Left renal cortex interstitium (tissue), 4 donors: ENCODE results near the gene PCCA. TPM values are rescaled to one million over a fixed set of nuclear protein-coding genes. Genes with fewer than 3 reads are reported as not detected.
A peak's percentile ranks its signal among the peaks of the same experiment; 100 is the strongest.
"Not testable (repeated sequence)": the region's sequence is repeated elsewhere in the genome, so short reads cannot be mapped to it uniquely, and the experiment has no call there.

Experiments
- DNase-seq, 4 donors: peaks; one replicate each; pipeline ENCODE4 v3.0.0-alpha.2; 2013; ENCODE audit warnings: low read depth in 4 of 4, low spot score in 2 of 4, missing footprints in 1 of 4
- polyA plus RNA-seq, 4 donors: library from polyadenylated mRNA; unstranded; fragments of 120-200 nt; gene quantifications; one replicate each; pipeline ENCODE4 v1.2.1, GENCODE V29; 2013; ENCODE audit not compliant: insufficient read length in 4 of 4

PCCA gene
- polyA plus RNA-seq, 4 donors, result 45.1 to 66.6 (median 54.9) TPM

DNA sequence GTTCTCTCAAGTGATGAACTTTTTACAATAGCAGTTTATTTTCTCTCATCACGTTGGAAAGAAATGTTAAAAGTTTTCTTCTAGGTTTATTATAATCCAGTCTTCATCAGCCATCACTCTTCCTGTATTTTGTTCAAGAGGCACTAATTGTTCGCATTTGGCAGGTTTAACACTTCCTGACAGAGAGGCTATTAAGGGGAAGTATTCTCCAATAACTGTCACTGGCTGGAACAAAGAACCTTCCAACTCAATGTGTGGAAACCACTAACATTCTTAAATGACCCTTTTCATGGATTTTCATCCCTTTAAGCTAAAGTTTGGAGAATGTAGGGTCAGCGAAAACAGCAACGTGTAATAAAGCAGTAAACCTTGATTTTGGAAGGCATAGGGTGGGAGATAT lies 145.1 kb downstream of the PCCA start:
- DNase-seq, result no peak

DNA sequence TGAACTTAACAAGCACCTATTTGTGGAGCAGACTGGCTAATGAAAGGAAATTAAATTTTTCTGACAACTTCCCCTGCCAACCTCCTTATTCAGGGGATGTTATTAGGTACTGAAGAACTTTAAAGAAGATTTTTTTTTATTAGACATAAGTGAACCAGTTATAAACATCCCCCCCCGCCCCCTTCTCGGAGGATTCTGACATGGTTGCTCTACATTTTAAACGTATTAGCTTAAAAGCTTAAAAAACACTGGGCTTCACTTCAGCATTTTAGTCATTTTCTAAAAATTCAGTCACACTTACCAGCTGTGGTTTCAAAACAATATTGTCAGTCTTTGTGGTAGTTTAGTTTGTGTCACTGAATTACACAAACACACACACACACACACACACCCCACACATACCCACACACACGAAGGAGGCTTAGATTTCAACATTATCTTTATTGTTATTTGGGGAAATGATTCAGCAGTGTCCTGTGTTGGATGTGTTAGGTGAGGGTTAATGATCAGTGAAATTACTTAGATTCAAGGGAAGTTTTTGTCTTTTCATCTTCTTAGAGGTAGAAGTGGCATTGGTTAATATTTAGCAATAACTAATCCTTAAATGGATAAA lies 145.7 kb downstream of the PCCA start:
- DNase-seq, result peak in 1 of 4 donors; percentile 13

DNA sequence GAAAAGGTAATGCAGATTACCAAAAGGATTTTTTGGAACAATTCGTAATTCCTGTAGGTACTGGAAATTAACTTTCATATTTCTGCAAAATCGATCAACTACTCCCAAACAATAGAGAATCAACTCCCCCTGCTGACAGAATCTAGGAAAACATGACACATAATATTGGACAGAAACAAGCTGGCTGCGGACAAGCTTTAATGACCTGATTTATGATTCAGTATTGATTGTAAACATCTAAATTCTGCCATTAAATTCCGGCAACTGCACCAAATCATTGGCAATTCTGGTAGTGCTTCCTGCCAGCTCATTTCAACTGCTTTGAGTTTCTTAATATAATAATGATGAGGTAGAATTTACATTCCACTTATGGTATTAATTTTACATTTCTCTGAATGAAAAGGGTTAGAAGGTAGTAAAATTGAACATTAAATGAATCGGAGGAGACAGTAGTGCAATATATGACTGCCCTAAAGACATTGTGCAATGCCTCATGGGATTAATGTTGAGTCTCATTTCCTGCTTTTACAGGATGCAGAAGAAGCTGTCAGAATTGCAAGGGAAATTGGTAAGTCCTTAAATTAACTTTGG lies 146.5 kb downstream of the PCCA start:
- peak in 2 of 4 donors; percentile 19 to 33 for DNase-seq

DNA sequence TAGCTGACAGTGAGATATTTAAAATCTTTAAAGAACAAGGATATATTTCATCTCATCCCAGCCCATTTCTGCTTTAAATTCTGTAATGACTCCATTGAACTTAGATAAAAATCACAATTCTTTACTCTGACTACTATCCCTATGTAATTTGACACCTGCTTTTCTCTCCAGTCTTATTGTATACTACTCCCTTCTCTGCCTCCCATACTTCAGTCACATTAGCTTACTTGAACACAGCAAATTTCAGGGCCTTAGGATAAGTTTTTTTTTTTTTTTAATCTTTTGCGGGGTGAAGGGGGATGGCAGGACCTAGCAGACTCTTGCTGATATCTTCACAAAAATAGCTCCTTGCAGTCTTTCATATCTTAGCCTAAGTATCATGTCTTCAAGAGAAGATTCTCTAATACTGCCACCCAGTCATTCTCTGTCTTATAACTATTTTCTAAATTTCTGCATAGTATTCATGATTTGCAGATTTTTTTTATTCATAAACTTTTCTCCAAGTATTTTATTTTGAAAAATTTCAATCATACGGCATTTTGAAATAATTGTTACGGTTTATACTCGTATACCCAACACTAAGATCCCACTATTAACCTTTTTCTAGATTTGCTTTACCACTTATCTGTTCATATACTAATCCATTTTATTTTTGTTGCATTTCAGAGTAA lies 151.4 kb downstream of the PCCA start:
- no peak for DNase-seq

DNA sequence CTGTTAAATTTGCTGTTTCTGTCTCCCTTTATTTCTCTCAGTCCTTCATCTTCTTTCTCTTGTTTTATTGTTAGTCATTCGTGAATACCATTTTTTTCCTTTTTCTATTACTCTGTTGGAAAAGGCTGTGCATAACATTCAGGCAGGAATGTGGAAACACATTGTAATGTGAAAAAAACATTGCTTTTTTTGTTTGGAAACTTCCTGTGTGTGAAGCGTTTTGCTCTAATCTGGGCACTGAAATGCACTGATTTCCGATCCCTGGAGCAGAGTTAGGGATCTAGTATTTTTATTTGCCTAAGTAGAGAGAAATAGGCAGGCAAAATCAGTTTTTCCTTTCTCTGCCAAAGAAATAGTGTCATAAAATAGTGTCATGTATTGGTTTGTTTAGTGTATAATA lies 155.5 kb downstream of the PCCA start:
- no peak for DNase-seq

DNA sequence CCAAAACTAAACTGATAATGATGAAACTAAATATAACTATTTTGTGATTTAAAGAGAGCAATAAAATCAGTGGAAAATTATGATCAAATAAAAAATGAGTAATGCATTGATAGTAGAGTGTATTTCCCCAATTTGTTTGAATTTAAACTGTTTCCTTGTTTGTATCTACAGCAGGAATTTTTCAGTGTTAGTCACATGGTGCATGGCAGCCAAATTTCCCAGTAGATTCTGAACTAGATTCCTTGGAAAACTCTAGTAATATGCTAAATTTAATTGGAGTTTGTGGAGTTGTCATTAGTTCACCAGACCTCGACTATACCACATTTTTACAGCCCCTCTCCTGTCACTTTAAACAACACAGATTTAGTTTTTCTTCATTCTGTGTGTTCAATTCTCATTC lies 156.2 kb downstream of the PCCA start:
- no peak for DNase-seq

DNA sequence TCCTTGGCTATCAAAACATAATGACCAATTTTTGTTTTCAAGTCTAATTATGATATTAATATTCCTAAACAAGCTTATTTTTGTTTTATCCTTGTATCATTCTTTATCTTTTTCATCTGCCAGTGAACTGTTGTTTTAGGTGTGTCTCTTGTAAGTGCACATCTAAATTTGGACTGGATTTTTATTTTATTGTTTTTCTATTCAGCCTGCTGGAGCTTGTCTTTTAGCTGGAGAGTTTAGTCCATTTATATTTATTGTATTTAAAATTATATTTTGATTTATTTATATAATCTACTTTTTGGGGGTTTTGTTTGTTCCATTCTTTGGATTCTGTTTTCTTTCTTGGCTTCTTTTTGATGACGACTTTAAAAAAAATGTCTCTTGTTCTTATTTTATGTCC lies 159.0 kb downstream of the PCCA start:
- no peak for DNase-seq

DNA sequence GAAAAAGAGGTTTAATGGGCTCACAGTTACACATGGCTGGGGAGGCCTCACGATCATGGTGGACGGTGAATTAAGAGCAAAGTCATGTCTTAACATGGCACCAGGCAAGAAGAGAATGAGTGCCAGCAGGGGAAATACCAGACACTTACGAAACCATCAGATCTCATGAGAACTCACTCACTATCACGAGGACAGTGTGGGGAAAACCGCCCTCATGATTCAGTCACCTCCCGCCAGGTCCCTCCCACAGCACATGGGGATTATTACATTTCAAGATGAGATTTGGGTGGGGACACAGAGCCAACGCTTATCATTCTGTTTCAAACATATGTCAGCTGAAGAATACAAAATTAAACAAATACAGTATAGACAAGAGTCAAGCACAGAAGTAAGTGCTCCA lies 165.1 kb downstream of the PCCA start:
- no peak for DNase-seq

DNA sequence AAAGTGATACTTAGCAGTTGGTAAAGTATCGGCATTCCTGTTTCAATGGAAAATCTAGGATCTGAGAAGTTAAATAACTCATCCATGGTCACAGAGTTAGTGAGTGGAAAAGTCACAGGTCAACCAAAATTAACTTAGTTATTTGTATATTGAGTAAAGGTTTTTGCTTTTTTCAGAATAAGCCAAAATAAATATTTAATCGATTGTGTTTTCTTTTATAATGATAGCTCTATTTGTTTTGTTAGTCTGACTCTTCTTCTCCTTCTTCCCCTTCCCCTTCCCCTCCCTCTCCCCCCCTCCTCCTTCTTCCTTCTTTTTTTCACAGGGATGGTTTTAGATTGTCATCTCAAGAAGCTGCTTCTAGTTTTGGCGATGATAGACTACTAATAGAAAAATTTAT lies 173.5 kb downstream of the PCCA start:
- no peak for DNase-seq

DNA sequence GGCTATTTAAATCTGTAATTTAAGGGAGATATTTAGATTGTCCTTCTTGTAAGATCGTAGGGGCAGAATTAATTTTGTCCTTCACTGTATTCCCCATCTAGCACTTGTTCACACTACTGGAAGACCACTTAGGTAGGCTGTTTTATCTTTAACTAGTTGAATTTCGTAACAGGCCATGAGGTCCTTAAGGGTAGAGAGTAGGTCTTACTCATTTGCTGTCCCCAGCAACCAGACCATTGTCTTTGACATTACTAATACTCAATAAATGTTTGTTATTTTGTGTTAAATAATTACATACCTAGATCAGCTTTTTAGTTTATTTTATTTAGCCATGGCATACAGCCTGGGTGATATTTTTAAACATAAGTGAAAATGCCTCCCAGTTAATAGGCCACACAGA lies 177.1 kb downstream of the PCCA start:
- DNase-seq, result no peak

DNA sequence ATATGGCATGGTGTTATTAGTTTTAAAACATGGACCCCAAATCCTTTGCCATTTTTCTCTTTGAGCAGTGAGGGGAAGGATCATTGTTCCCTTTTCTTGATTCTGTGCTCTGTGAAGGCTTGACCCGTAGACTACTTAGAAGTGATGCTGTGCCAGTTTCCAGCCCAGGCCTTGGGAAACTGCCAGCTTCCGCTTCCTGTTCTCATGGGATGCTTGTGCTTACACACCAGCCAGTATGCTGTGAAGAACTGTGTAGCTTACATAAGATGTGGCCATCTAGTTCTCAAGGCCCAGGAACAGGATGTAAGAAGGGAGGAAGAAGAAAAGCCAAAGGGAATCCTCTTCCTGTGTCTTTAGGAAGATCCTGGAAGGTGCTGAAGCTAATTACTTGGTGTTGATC lies 180.9 kb downstream of the PCCA start:
- DNase-seq, result no peak

DNA sequence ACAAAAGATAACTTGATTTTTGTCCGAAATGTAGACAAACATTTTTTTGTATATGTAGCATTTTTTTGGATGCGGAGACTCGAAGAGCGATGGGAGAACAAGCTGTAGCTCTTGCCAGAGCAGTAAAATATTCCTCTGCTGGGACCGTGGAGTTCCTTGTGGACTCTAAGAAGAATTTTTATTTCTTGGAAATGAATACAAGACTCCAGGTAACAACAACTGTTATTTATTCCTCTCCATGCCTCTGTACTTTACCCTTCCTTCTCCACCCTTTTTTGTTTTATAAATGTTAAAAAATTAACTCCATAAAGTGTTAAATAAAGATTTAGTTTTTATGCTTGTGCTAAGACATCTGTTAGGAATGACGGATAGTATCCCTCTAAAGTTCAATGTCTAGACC lies 184.2 kb downstream of the PCCA start:
- DNase-seq, result no peak

DNA sequence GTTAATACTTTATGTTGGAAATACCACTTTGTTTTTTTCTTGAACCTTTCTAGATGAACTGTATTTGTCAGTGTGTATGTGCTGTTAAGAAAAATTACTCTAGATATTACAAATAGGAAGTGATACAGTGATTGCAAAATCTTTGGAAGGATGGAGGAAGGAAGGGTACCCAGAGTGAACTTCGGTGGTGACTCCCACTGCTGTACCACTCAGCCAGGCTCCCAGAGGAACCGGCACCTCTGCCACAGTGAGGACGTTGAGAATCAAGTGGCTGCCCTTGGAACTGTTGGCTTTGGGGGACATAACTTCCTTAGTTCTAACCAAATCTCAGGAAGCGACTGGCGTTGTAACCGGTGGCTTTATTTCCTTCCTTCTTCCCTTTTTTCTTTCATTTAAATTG lies 184.7 kb downstream of the PCCA start:
- no peak for DNase-seq

DNA sequence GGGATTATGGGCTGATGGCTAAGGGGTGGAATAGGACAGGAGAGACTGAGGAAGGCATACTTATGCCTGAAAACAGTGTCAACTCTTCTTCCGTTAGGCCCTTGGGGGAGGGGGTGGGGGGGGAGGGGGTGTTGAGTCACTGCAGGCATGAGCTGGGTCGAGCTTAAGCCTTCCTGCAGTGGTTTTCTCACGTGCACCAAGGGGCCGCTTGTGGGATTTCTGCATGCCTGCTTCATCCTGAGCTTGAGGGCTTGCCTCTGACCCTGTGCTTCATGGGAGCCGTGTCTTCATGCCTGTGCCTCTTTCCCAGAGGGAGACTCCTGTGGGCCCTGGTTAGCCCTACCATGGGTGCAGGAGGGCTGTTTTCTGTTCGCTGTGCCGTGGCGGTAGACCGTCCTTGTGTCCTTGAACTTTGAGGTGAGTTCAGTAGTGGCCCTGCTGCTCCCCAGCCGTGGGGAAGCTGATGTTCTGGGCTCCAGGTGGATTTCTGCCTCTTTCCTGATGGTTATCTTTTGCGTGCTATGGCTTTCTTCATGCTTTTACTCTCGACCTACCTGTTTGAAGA lies 186.1 kb downstream of the PCCA start:
- no peak for DNase-seq

DNA sequence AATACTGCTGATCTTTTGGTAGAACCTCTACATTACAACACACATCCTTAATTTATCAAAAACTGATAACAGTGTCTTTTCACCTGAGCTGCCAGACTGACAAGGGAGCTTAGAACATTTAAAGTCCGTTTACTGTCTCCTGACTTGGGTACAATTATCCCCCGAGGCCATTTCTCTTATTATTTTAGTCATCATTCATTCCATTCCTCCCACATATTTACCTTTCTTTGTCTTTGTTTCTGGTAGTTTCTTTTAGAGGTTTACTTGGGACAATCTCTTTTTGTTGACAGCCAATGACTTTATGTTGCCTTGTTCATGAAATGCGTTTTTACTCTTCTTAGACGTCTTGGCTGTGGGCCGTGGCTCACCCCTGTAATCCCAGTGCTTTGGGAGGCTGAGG lies 186.9 kb downstream of the PCCA start:
- DNase-seq, result no peak

DNA sequence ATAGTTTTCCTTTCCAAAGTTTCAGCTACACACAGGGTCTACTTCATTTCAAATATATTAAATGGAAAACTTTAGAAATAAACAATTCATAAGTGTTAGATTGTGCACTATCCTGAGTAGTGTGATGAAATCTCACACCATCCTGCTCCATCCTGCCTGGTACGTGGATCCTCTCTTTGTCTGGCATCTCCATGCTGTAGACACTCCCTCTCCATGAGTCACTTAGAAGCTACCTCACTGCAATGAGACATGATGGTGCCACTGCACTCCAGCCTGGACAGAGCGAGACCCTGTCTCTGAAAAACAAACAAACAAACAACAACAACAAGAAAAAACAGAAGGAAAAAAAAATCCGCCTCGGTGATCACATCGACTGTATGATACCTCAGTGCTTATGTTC lies 191.8 kb downstream of the PCCA start:
- DNase-seq, result no peak

DNA sequence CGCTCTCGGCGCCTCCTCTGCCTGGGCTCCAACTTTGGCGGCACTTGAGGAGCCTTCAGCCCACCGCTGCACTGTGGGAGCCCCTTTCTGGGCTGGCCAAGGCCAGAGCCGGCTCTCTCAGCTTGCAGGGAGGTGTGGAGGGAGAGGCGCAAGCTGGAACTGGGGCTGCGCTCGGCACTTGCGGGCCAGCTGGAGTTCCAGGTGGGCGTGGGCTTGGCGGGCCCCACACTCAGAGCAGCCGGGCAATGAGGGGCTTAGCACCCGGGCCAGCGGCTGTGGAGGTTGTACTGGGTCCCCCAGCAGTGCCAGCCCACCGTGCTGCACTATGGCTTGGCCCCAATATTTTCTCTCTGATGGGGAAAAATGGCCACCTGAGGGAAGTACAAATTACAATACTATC lies 193.4 kb downstream of the PCCA start:
- not testable (repeated sequence) for DNase-seq

DNA sequence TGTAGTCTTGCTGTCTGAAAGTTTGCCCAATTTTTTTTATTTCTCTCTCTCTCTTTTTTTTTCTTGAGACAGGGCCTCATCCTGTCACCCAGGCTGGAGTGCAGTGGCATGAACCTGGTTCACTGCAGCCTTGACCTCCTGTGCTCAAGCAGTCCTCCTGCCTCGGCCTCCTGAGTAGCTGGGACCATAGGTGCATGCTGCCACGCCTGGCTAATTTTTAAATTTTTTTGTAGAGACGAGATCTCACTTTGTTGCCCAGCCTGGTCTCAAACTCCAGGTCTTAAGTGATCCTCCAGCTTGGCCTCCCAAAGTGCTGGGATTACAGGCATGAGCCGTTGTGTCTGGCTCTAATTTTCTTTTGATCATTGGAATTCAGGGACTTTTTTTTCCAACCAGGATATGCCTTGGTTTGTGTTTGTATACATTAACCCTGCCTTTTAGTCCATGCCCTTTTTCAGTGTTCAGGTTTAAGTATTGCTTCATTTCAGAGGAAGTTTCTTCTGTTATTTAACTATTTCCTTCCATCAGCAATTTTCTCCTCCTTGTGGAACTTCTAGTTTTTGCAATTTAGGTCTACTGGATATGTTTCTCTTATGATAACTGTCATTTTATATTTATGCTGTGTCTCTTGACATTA lies 201.4 kb downstream of the PCCA start:
- no peak for DNase-seq

DNA sequence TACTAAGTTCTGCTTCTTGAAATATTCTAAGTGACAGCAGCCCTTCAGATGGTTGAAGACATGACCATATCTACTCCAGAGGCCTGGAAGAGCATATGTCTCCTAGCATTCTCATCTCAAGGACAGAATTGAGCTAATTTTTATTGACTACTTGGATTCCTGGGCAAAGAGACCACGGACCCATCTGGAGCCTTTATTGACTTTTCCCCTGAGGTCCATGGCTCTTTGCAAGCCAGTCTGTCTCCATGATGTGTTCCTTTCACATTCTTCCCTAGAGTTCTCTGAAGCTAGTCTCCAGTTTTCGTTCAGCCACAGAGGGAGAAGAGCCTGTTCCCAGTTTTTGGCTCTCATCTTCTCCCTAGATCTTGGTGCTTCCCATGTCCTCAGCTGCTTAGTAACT lies 202.7 kb downstream of the PCCA start:
- no peak for DNase-seq

DNA sequence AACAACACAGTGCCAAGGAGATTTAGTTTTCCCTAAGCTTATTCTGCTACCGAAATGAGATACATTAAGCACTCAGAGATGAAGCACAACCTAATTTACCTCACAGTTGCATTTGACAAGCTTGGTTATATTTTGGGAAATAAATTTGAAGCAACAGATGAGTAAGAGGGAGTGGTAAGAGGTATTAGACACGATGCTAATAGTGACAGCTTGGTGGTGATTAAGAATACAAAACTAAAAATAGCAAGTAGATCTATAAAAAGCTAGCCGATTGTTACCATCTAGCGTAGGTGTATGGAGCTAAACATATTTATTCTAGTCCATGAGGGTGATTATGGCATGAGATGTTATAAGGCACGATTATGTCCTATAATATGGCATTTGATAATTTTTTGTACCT lies 208.5 kb downstream of the PCCA start:
- no peak for DNase-seq

DNA sequence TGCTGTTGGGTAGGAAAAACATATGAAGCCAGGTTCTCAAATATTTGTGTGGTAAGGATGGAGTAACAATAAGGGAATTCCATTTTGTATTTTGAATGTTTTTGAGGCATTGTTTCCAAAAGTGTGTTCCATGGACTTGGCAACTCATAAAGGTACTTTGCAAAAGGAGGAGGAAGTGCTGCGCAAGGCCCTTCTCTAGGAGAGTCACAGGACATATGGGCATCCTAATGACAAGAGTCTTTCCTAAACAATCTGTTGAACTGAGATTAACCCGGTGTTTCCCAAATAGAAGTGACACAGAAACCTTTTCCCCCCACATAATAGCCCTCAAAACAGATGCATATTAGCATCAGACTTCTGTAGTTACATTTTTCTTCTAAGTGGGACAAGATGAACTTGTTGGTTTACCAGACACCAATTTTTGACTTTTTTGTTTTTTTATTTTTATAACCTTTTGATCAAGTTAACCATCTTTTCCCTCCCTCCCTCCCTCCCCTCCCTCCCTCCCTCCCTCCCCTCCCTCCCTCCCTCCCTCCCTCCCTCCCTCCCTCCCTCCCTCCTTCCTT lies 209.3 kb downstream of the PCCA start:
- DNase-seq, result no peak
